Measurements from ENCODE around the gene VPS39. TPM values are rescaled to one million over a fixed set of nuclear protein-coding genes. Genes with fewer than 3 reads are reported as not detected.

VPS39 gene
- total and polyA plus RNA-seq, 7 experiments from 2014 or later: 31.8 to 115 (median 90.4) TPM

DNA sequence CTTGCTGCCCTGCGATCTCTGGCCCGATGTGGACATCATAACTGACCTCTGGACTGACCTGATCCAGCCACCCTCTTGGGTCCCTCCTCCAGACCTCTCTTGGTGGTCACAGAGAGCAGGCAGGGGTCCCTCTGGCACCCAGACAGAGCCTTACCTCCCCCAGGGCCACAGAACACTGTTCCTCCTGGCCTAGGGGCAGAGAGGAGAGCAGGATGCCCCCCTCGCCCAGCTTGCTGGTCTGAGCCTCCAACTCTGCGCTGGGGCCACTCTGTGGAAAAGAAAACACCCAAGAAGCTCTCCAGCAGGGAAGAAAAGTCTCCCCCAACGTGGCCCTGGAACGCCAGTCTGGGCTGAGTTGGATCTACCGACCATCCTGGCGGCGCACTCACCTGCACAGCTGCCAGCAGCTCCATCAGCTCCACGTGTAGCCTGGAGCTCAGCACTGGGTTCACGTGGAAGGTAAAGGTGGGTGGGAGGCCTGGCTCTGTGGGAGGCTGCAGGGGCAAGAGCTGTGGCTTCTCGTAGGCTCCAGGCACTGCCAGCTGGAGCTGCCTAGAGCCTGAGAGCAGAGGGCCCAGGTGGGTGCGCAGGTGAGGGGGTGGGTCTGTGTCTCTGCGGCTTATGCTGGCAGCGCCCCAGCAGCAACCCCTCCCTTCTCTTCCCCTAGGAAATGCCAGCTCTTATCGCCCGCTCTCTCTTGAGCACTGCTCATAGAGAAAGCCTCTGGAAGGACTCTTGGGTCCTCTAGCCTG, 57.7 kb downstream of the VPS39 start:
- POLR2A ChIA-PET: no interaction called here
- Histone ChIP-seq H3K4me1 (ENCODE audit: control insufficient read depth in 2 of 2, insufficient read depth in 2 of 2, low read length in 2 of 2) (no peaks in the 10 kb centered on the region), H3K27ac (ENCODE audit: low read depth, low read length) (no peak overlapping the region), H3K36me3 (ENCODE audit: control insufficient read depth in 2 of 3, insufficient read depth in 3 of 3, low read length in 3 of 3) (no peaks in the 10 kb centered on the region), H3K27me3 (ENCODE audit: control insufficient read depth in 2 of 2, insufficient read depth in 2 of 2, low read length in 2 of 2) (no peaks in the 10 kb centered on the region), H3K4me3 (ENCODE audit: low read length) (no peak overlapping the region), H3K9me3 (ENCODE audit: control insufficient read depth in 2 of 3, low read length in 3 of 3) (no peaks in the 10 kb centered on the region)
- DNase-seq: no peak
- Mint-ChIP-seq H3K27ac (no peak overlapping the region), H3K9me3 (no peaks in the 10 kb centered on the region), H3K36me3 (no peaks in the 10 kb centered on the region), H3K4me1 (no peaks in the 10 kb centered on the region), H3K4me3 (no peak overlapping the region), H3K27me3 (no peaks in the 10 kb centered on the region)
- no peak for ATAC-seq
- CTCF ChIA-PET: no interaction called here
- intact Hi-C loops (cut with micrococcal nuclease): no loop called here

DNA sequence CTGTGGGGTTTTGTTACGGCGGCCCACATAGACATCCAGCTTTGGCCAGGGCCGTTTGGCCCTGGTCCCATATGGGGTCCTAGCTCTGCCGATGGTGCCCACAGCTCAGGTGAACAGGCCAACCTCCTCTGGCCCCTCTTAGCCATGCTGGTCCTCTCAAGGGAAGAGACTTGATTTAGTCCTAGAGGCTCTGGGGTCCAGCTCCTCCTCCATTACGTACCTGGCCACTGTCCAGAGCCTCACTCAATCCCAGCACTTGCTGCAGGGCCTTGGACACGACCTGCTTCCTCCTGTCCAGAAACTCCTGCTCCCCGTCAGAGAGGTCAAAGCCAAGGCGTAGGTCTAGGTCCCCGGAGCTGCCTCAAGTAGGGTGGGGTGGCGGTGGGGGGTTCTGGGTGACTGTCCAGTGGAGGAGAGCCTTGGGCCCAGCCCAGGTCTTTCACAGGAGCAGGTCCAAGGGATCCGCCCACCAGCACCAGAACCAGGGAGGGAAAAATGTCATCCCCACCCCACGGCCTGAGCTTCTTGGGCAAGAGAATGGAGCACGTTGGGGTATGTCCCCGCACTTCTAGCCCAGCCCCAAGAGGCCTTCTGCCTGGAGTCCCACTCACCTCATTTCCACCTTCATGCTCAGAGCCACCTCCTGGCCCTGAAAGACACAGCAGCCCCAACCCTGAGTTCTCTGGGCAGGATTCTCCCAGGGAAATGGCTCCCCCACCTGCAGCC, 58.4 kb downstream of the VPS39 start:
- DNase-seq (no peak), ATAC-seq (no peak)
- Histone ChIP-seq H3K27ac (ENCODE audit: low read depth, low read length) (no peak overlapping the region), H3K27me3 (ENCODE audit: control insufficient read depth in 2 of 2, insufficient read depth in 2 of 2, low read length in 2 of 2) (no peaks in the 10 kb centered on the region), H3K4me1 (ENCODE audit: control insufficient read depth in 2 of 2, insufficient read depth in 2 of 2, low read length in 2 of 2) (no peaks in the 10 kb centered on the region), H3K36me3 (ENCODE audit: control insufficient read depth in 2 of 3, insufficient read depth in 3 of 3, low read length in 3 of 3) (no peaks in the 10 kb centered on the region), H3K4me3 (ENCODE audit: low read length) (no peak overlapping the region), H3K9me3 (ENCODE audit: control insufficient read depth in 2 of 3, low read length in 3 of 3) (no peaks in the 10 kb centered on the region)
- no peaks in the 10 kb centered on the region for H3K9me3 Mint-ChIP-seq
- POLR2A ChIA-PET: no interaction called here
- intact Hi-C loops (cut with micrococcal nuclease): no loop called here
- H3K4me3 Mint-ChIP-seq: no peak overlapping the region
- no peaks in the 10 kb centered on the region for H3K27me3 Mint-ChIP-seq
- no peaks in the 10 kb centered on the region for H3K4me1 Mint-ChIP-seq
- H3K36me3 Mint-ChIP-seq: no peaks in the 10 kb centered on the region
- H3K27ac Mint-ChIP-seq: no peak overlapping the region
- CTCF ChIA-PET: no interaction called here

DNA sequence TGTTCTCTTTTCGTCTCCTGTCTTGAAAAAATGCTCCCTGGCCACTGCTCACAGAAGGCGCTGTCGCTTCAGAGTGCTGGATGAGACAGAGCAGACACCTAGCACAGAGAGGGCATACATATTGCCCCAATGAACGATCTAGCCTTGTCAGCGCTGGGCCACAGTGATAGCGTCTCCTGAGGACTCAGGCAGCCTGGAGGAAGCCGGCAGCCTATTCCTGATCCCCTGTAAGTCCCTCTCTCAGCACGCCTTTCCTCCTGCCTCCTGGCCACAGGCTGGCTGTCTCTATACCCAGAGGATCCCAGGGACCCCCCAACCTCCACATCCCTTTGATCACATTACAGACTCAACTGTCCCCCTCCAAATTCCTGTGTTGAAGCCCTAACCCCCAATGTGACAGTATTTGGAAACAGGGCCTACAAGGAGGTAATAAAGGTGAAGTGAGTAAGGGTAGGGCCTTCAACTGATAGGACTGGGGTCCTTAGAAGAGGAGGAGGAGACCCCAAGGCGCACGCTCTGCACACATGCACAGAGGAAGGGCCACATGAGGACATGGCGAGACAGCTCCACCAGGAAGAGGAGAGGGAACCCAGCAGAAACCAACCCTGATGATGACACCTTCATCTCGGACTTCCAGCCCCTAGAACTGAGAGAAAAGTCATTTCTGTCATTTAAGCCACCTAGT, 59.2 kb downstream of the VPS39 start:
- Histone ChIP-seq H3K4me3 (ENCODE audit: low read length) (no peak overlapping the region), H3K9me3 (ENCODE audit: control insufficient read depth in 2 of 3, low read length in 3 of 3) (no peaks in the 10 kb centered on the region), H3K27ac (ENCODE audit: low read depth, low read length) (no peak overlapping the region), H3K36me3 (ENCODE audit: control insufficient read depth in 2 of 3, insufficient read depth in 3 of 3, low read length in 3 of 3) (no peaks in the 10 kb centered on the region), H3K4me1 (ENCODE audit: control insufficient read depth in 2 of 2, insufficient read depth in 2 of 2, low read length in 2 of 2) (no peaks in the 10 kb centered on the region), H3K27me3 (ENCODE audit: control insufficient read depth in 2 of 2, insufficient read depth in 2 of 2, low read length in 2 of 2) (no peaks in the 10 kb centered on the region)
- no peak for ATAC-seq
- DNase-seq: no peak
- Mint-ChIP-seq H3K27me3 (no peaks in the 10 kb centered on the region), H3K4me1 (no peaks in the 10 kb centered on the region), H3K4me3 (no peak overlapping the region), H3K36me3 (no peaks in the 10 kb centered on the region), H3K27ac (no peak overlapping the region), H3K9me3 (no peaks in the 10 kb centered on the region)
- intact Hi-C loops (cut with micrococcal nuclease): no loop called here
- ChIA-PET POLR2A (no interaction called here), CTCF (interaction anchor here (1.1 kb wide), 1 partner anchor 10 kb away, joined by 7 read pairs; no protein-coding TSS in a partner anchor)

DNA sequence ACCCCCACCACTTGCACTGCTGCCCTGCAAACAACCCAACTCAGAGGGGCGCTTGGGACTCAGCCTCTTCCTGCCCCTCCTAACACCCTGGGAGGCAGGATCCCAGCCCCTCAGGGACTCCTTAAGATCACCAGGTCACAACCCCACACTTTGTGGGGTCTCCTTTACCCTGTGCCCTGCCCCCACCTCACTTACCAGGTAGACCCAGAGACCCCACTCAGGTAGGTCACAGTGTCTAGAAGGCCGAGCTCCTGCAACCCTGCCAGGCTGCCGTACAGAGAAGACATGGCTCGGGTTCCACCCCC, 60.7 kb downstream of the VPS39 start:
- H3K27me3 ChIP-seq (ENCODE audit: control insufficient read depth in 2 of 2, insufficient read depth in 2 of 2, low read length in 2 of 2): no peaks in the 10 kb centered on the region
- H3K27ac ChIP-seq (ENCODE audit: low read depth, low read length): no peak overlapping the region
- ATAC-seq (no peak), DNase-seq (no peak)
- CTCF ChIA-PET: no interaction called here
- no peak overlapping the region for H3K4me3 ChIP-seq (ENCODE audit: low read length)
- no peaks in the 10 kb centered on the region for H3K9me3 ChIP-seq (ENCODE audit: control insufficient read depth in 2 of 3, low read length in 3 of 3)
- H3K4me3 Mint-ChIP-seq: no peak overlapping the region
- intact Hi-C loops (cut with micrococcal nuclease): no loop called here
- H3K27me3 Mint-ChIP-seq: peaks cover 0 to 4% (median 0%) of the 10 kb centered on the region in 5 donors
- POLR2A ChIA-PET: no interaction called here
- no peaks in the 10 kb centered on the region for H3K4me1 ChIP-seq (ENCODE audit: control insufficient read depth in 2 of 2, insufficient read depth in 2 of 2, low read length in 2 of 2)
- H3K36me3 ChIP-seq (ENCODE audit: control insufficient read depth in 2 of 3, insufficient read depth in 3 of 3, low read length in 3 of 3): no peaks in the 10 kb centered on the region
- H3K4me1 Mint-ChIP-seq: no peaks in the 10 kb centered on the region
- no peaks in the 10 kb centered on the region for H3K9me3 Mint-ChIP-seq
- H3K27ac Mint-ChIP-seq: no peak overlapping the region
- no peaks in the 10 kb centered on the region for H3K36me3 Mint-ChIP-seq

DNA sequence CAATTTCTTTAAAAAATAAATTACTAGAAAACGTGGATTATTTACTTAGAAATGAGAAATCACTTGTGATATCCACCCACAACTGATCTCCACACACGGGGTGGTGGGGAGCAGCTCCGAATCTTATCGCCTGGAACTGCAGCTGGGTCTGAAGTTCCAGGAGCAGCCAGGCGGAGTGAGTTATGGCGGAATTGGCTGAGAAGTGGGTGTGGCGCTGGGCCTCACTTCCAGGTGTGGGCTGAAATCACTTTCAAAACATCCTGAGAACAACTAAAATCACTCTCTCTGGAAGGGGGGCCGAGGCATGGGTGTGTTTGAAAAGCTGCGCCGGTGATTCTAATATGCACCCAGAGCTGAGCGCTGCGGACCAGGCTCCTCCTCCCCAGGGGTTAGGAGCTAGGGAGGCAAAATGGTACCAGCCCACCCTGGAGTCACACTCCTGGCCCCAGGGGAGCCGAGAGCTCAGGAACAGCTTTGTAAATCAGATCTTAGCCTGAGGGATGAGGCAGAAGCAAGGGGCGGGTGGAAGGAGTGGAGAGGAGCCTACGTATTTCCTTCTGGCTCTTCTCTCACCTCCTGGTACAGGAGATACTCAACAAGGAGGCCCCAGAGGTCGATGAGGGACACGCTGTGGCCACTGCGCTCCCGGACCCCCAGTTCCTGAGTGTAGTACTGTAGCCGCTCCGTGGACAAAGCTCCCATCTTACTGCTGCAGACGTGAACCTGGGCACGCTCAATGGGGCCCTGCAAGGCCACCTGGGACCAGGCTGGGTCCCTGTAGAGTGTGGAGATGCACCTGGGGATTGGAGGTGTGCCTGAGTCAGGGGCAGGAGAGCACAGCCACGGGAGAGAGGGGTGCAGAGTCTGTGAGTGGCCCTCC, 61.3 kb downstream of the VPS39 start:
- H3K4me1 Mint-ChIP-seq: no peaks in the 10 kb centered on the region
- Histone ChIP-seq H3K36me3 (ENCODE audit: control insufficient read depth in 2 of 3, insufficient read depth in 3 of 3, low read length in 3 of 3) (no peaks in the 10 kb centered on the region), H3K4me1 (ENCODE audit: control insufficient read depth in 2 of 2, insufficient read depth in 2 of 2, low read length in 2 of 2) (no peaks in the 10 kb centered on the region), H3K4me3 (ENCODE audit: low read length) (no peak overlapping the region), H3K9me3 (ENCODE audit: control insufficient read depth in 2 of 3, low read length in 3 of 3) (no peaks in the 10 kb centered on the region), H3K27ac (ENCODE audit: low read depth, low read length) (no peak overlapping the region), H3K27me3 (ENCODE audit: control insufficient read depth in 2 of 2, insufficient read depth in 2 of 2, low read length in 2 of 2) (no peaks in the 10 kb centered on the region)
- intact Hi-C loops (cut with micrococcal nuclease): no loop called here
- POLR2A ChIA-PET: no interaction called here
- ATAC-seq (no peak), DNase-seq (no peak)
- no peak overlapping the region for H3K4me3 Mint-ChIP-seq
- no peak overlapping the region for H3K27ac Mint-ChIP-seq
- no peaks in the 10 kb centered on the region for H3K9me3 Mint-ChIP-seq
- CTCF ChIA-PET: no interaction called here
- no peaks in the 10 kb centered on the region for H3K36me3 Mint-ChIP-seq
- H3K27me3 Mint-ChIP-seq: peaks cover 0 to 4% (median 0%) of the 10 kb centered on the region in 5 donors

DNA sequence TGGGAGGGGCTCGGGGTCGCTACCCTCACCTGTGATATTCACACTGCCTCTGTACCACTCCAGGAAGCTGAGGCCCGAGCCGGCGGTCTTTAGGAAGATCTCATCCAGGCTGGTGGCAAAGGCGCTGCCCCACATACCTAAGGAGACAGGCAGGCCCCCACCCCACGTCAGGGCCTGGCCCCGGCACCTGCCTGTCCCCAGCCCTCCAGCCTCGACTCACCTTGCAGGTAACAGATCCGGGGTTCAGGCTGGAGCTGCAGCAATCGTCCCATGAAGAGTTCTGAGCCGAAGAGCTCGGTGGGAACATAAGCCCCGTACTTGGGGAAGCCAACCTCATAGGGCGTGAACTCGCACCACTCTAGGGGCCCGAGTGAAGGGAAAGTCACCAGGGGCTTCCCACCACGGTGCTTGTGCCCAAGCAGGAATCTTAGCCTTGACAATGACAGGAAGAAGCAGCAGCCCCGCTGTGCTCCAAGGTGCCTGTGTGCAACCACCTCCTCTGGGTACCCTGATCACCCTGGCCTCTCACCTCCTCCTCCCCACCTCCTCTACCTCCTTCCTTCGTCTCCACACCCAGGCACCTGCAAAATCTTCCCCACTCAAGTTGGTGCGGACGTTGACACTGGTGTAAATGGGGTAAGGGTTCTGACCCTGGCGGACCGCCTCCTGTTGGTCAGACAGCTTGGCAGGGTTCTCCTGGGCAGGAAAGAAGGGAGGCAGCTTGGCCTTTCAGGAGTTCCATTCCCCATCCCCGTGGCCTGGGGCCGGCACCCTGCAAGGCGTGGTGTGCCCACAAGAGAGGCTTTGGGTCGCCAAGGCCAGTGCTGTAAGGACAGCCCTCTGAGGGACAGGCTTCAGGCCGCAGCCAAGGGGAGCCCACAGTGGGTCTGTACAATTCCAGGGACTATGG, 62.3 kb downstream of the VPS39 start:
- CTCF ChIA-PET: no interaction called here

More for the DNA sequence above, 62.3 kb downstream of the VPS39 start:
- Mint-ChIP-seq H3K4me3 (no peak overlapping the region), H3K36me3 (no peaks in the 10 kb centered on the region), H3K27ac (no peak overlapping the region), H3K9me3 (no peaks in the 10 kb centered on the region), H3K4me1 (no peaks in the 10 kb centered on the region), H3K27me3 (peaks cover 0 to 4% (median 0%) of the 10 kb centered on the region in 5 donors)
- POLR2A ChIA-PET: no interaction called here
- no peak for ATAC-seq
- no peak for DNase-seq
- Histone ChIP-seq H3K27me3 (ENCODE audit: control insufficient read depth in 2 of 2, insufficient read depth in 2 of 2, low read length in 2 of 2) (no peaks in the 10 kb centered on the region), H3K27ac (ENCODE audit: low read depth, low read length) (no peak overlapping the region), H3K4me1 (ENCODE audit: control insufficient read depth in 2 of 2, insufficient read depth in 2 of 2, low read length in 2 of 2) (no peaks in the 10 kb centered on the region), H3K9me3 (ENCODE audit: control insufficient read depth in 2 of 3, low read length in 3 of 3) (no peaks in the 10 kb centered on the region), H3K4me3 (ENCODE audit: low read length) (no peak overlapping the region), H3K36me3 (ENCODE audit: control insufficient read depth in 2 of 3, insufficient read depth in 3 of 3, low read length in 3 of 3) (no peaks in the 10 kb centered on the region)
- intact Hi-C loops (cut with micrococcal nuclease): no loop called here

Data from naive thymus-derived CD4-positive, alpha-beta T cell (primary cell).